Peyer's patch (tissue), 4 donors: ENCODE data around the gene TGFBI. TPM values are rescaled to one million over a fixed set of nuclear protein-coding genes. Genes with fewer than 3 reads are reported as not detected.
A peak's percentile ranks its signal among the peaks of the same experiment; 100 is the strongest.

Experiments
- DNase-seq, 3 donors: peaks; one replicate each; pipeline ENCODE4 v3.0.0-alpha.2; 2017 to 2019
- H3K27ac ChIP-seq, 4 donors: fragments of 200-600 bp; sonication (generic); one replicate each; pipeline ENCODE4 v1.5.1; 2016 to 2019
- H3K27me3 ChIP-seq, 2 donors: fragments of 200-600 bp; sonication (generic); one replicate each; pipeline ENCODE4 v1.5.1; 2019
- H3K36me3 ChIP-seq, 3 donors: fragments of 200-600 bp; sonication (generic); one replicate each; pipeline ENCODE4 v1.5.1; 2016 to 2019
- H3K4me1 ChIP-seq, 4 donors: fragments of 200-600 bp; sonication (generic); one replicate each; pipeline ENCODE4 v1.5.1; 2016 to 2019
- H3K4me3 ChIP-seq, 4 donors: fragments of 200-600 bp; sonication (generic); 1 replicate in 3 of 4; 2 replicates in 1 of 4; pipeline ENCODE4 v1.5.1; 2016 to 2019; ENCODE audit warnings: mild to moderate bottlenecking in 1 of 4
- H3K9me3 ChIP-seq, 4 donors: fragments of 200-600 bp; sonication (generic); one replicate each; pipeline ENCODE4 v1.5.1; 2016 to 2019; ENCODE audit warnings: mild to moderate bottlenecking in 1 of 4
- POLR2A ChIP-seq, 2 donors: fragments of 450-650 bp; IDR thresholded peaks; one replicate each; pipeline ENCODE4 v1.5.1; 2017; ENCODE audit warnings: antibody characterized with exemption in 2 of 2, mild to moderate bottlenecking in 2 of 2, moderate library complexity in 2 of 2
- total RNA-seq, 4 donors: library from RNA; depleted of rRNA; stranded (reverse); fragments of >200 nt; gene quantifications; one replicate each; pipeline ENCODE4 v1.1.0, GENCODE V29; 2016
- TF ChIP-seq, protein P1 (sequence below), 6 experiments: fragments of 450-650 bp in 4 of 6; fragments of 200-600 bp in 2 of 6; sonication (generic) in 1 of 6; IDR thresholded peaks; one replicate each; pipeline ENCODE4 v1.5.1; 2017 to 2019; ENCODE audit warnings: antibody characterized with exemption in 6 of 6, mild to moderate bottlenecking in 3 of 6, moderate library complexity in 1 of 6

TGFBI gene
- total RNA-seq, 4 donors from 2014 or later, result 17.5 to 56.9 (median 26.3) TPM

DNA sequence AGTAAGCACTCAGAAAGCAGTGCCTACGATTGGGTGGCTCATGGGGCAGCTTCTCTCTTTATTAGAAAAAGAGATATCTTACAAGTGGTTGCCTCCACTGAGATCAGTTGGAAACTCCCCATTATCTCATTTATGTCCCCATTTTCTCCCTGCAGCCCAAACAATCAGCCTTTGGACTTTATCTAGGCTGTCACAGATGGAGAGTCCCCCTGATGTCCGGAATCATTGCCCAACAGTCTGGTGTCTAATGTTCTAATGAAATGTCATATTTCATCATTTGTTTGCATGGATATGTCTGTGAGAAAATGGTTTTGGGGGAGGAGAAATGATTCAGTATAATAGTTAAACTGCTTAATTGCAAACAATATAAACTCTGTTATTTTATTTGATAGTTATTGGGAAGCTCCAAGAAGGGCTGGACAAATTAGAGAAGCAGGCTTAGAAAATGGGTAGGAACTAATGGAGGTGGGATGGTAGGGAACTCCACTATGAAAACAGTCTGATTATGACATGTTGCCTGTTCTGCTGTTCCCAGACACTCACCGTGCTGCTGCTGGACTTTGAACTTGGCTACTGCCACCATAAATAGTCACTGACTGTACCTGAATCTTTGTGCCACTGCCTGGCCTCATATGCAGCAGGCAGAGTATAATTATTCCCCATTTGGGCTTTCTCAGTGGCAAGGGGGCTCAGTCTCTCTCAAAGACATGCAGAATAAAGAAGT, 65.6 kb downstream of the TGFBI start:
- peaks cover 0 to 24% (median 0%) of the 10 kb centered on the region in 4 donors for H3K4me1 ChIP-seq
- H3K27ac ChIP-seq, result peak overlapping the region in 2 of 4 donors; percentile 9 to 59
- no peaks in the 10 kb centered on the region for H3K27me3 ChIP-seq
- DNase-seq, result peak in 1 of 3 donors; percentile 83
- no peak overlapping the region for H3K4me3 ChIP-seq
- no peaks in the 10 kb centered on the region for H3K9me3 ChIP-seq
- no peak for TF ChIP-seq POLR2A (IDR thresholded peaks at IDR 0.05)
- TF ChIP-seq, protein P1, sequence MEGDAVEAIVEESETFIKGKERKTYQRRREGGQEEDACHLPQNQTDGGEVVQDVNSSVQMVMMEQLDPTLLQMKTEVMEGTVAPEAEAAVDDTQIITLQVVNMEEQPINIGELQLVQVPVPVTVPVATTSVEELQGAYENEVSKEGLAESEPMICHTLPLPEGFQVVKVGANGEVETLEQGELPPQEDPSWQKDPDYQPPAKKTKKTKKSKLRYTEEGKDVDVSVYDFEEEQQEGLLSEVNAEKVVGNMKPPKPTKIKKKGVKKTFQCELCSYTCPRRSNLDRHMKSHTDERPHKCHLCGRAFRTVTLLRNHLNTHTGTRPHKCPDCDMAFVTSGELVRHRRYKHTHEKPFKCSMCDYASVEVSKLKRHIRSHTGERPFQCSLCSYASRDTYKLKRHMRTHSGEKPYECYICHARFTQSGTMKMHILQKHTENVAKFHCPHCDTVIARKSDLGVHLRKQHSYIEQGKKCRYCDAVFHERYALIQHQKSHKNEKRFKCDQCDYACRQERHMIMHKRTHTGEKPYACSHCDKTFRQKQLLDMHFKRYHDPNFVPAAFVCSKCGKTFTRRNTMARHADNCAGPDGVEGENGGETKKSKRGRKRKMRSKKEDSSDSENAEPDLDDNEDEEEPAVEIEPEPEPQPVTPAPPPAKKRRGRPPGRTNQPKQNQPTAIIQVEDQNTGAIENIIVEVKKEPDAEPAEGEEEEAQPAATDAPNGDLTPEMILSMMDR (IDR thresholded peaks at IDR 0.05), result no peak
- H3K36me3 ChIP-seq, result no peaks in the 10 kb centered on the region

DNA sequence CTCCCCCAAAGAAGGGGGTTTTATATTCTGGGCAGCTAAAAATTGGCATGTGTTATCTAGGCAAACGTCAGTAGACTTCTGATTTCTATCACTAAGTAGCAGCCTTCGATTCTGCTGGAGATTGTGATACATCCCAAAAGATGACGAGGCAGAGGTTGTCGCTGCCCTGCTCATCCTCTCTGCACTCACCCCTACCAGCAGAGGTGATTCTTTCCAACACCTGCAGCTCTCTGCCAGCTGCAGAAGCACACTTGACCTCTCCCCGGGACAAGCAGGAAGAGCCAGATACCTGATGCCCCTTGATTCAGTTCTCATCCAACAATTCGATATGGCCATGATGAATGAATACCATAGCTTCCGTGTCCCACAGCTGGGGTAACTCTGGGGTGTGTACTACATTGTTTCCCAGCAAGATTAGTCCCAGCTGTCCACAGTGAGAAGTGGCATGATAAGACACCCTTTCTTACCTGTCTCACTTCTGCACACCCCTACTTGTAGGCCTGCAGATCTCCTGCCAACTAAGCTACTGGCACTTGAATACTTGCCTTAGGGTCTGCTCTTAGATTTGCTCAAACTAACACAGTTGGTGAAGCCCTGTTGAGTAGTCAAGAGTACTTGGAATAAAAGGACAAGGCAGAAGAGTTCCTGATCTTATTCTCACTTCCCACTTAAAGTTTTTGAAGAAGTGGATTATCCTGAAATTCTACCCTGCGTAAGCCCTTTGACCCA, 66.3 kb downstream of the TGFBI start:
- DNase-seq, result no peak
- Histone ChIP-seq H3K9me3 (no peaks in the 10 kb centered on the region), H3K4me1 (peaks cover 0 to 17% (median 0%) of the 10 kb centered on the region in 4 donors), H3K27me3 (no peaks in the 10 kb centered on the region), H3K36me3 (no peaks in the 10 kb centered on the region), H3K4me3 (no peak overlapping the region), H3K27ac (peak overlapping the region in 2 of 4 donors; percentile 9 to 59)
- TF ChIP-seq, protein P1 (IDR thresholded peaks at IDR 0.05), result no peak
- no peak for TF ChIP-seq POLR2A (IDR thresholded peaks at IDR 0.05)

DNA sequence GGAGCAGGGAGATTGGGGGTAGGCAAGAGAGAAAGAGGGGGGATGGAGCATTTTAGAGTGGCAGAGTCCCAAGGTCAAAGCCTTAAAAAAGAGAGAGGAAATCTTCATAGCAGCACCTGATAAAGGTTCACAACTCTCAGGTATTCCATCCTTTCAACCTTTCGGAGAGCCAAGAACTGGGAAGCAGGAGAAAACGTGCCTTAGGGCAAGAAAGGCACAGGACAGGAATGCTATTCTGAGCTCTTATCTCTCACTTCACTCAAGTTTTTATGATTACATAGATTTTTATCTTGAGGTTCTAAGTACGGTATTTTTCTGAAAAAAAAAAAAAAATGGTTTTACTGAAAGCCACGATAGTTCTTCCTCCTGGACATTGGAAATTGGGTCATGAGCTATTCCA, 69.4 kb downstream of the TGFBI start:
- no peak for DNase-seq
- no peak overlapping the region for H3K4me3 ChIP-seq
- no peaks in the 10 kb centered on the region for H3K36me3 ChIP-seq
- no peaks in the 10 kb centered on the region for H3K9me3 ChIP-seq
- H3K27ac ChIP-seq, result no peak overlapping the region
- H3K27me3 ChIP-seq, result no peaks in the 10 kb centered on the region
- TF ChIP-seq, protein P1 (IDR thresholded peaks at IDR 0.05), result no peak
- TF ChIP-seq POLR2A (IDR thresholded peaks at IDR 0.05), result no peak
- peaks cover 0 to 17% (median 0%) of the 10 kb centered on the region in 4 donors for H3K4me1 ChIP-seq

DNA sequence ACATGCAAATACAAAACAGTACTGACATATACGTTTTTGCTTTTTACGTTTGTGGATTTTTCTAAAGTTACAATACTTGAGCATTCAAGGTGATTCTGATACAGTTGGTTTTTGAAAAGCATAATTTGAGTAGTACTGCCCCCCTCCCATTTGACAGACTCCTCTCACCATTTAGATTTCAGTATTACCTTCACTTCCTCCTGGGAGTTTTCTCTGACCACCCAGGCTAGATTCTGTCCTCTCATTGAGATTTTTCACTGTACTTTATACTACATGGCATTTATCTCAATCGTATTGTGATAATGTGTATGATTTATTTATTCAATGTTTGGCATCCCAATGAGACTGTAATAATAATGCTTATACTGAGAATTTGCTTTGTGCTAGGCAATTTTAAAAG, 71.1 kb downstream of the TGFBI start:
- Histone ChIP-seq H3K27ac (no peak overlapping the region), H3K9me3 (no peaks in the 10 kb centered on the region), H3K4me3 (no peak overlapping the region), H3K4me1 (peaks cover 0 to 14% (median 0%) of the 10 kb centered on the region in 4 donors), H3K36me3 (no peaks in the 10 kb centered on the region), H3K27me3 (no peaks in the 10 kb centered on the region)
- no peak for TF ChIP-seq POLR2A (IDR thresholded peaks at IDR 0.05)
- TF ChIP-seq, protein P1 (IDR thresholded peaks at IDR 0.05), result no peak
- no peak for DNase-seq

DNA sequence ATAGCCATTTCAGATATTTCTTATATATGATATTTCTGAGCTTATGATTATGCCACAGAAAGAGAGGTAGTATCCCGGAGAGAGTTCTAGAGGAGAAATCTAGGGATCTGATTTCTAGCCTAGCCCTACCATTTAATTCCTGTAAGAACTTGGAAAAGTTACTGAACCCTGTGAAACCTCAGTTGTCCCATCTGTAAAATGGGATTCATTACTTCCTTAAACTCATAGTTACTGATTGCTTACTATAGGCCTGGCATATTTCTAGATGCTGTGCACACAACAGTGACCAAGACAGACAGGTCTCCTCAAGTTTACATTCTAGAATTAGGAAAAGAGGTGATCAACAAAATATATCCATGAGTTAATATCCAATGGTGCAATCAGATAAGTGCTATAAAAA, 73.1 kb downstream of the TGFBI start:
- TF ChIP-seq, protein P1 (IDR thresholded peaks at IDR 0.05), result no peak
- TF ChIP-seq POLR2A (IDR thresholded peaks at IDR 0.05), result no peak
- H3K27ac ChIP-seq, result no peak overlapping the region
- H3K27me3 ChIP-seq, result no peaks in the 10 kb centered on the region
- H3K4me3 ChIP-seq, result no peak overlapping the region
- peaks cover 0 to 7% (median 0%) of the 10 kb centered on the region in 4 donors for H3K4me1 ChIP-seq
- no peaks in the 10 kb centered on the region for H3K9me3 ChIP-seq
- DNase-seq, result no peak
- no peaks in the 10 kb centered on the region for H3K36me3 ChIP-seq
